ENCODE measurements around the gene ACTN1.

ACTN1 gene

DNA sequence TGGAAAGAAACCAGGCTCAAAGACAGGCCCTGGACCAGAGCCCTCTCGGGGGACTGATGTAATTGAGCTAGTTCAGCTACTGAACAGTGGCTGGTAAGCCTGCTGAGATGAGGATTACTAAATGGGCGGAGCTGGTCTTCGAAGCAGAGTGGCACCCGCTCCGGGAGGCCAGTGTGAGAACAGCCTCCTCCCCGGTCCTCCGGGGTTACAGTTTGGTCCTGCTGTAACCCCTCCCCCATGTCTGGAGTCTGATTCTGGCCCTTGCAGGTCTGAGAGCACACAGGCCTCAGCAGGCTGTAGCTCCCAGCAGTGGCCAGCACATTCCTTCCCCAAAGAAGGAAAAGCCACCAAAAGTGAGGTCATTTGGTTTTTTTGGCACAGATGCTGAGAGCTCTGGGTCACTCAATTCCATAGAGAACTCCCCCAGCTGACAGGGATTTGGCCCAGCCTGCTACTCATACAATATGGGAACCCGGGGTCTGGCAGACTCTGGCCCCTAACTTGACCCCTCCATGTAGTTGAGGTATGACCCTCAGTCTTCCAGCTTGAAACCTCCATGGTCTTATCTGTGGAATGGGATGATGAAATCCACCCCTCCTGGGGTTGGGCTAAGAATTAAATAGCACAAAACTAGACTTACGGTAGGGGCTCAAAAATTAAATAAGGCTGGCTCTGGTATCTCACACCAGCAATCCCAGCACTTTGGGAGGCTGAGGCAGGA lies 39.0 kb downstream of the ACTN1 start:
- Histone ChIP-seq H3K4me1 (peaks cover 60% of the 10 kb centered on the region), H3K27me3 (no peaks in the 10 kb centered on the region), H3K4me3 (ENCODE audit: low read depth, low read length) (no peak overlapping the region), H3K9me3 (no peaks in the 10 kb centered on the region), H3K36me3 (no peaks in the 10 kb centered on the region; the same call in 1 of the 2 replicates)
- TF ChIP-seq, protein P1, sequence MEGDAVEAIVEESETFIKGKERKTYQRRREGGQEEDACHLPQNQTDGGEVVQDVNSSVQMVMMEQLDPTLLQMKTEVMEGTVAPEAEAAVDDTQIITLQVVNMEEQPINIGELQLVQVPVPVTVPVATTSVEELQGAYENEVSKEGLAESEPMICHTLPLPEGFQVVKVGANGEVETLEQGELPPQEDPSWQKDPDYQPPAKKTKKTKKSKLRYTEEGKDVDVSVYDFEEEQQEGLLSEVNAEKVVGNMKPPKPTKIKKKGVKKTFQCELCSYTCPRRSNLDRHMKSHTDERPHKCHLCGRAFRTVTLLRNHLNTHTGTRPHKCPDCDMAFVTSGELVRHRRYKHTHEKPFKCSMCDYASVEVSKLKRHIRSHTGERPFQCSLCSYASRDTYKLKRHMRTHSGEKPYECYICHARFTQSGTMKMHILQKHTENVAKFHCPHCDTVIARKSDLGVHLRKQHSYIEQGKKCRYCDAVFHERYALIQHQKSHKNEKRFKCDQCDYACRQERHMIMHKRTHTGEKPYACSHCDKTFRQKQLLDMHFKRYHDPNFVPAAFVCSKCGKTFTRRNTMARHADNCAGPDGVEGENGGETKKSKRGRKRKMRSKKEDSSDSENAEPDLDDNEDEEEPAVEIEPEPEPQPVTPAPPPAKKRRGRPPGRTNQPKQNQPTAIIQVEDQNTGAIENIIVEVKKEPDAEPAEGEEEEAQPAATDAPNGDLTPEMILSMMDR (IDR thresholded peaks at IDR 0.05; ENCODE audit: low read depth, low read length), result no peak
- peak; percentile 87 for DNase-seq

DNA sequence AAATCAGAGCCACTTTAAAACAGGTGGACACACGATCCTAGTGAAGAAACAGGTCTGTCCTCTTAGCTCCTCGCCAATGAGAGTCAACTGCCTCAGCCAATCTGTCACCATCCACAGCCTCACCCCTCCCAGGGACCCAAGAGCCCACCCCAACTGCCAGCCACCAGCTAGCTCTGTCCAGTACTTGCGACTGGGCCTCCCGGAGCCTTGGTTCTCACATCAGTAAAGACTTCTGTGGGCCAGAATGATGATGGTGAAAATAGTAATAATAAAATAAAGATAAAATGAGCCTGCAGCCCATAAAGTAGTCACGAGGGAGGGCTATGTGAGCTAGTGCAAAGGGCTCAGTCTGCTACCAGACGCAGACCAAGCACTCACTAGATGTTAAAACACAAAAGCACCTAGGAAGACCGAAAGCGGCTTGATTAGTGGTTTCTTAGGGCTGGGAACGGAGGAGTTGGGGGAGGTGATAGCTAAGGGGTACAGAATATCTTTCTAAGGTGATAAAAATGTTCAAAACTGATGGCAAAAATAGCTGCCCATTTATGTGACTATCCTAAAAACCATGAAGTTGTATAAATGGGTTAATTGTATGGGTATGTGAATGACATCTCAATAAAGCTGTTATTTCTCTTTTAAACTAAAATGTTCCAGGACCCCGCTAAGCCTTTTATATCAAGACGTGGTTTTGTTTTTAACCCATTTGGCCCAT lies 39.8 kb downstream of the ACTN1 start:
- no peaks in the 10 kb centered on the region; the same call in 1 of the 2 replicates for H3K36me3 ChIP-seq
- H3K4me3 ChIP-seq (ENCODE audit: low read depth, low read length), result peak overlapping the region; percentile 12; the same call in 1 of the 2 replicates
- no peaks in the 10 kb centered on the region for H3K9me3 ChIP-seq
- no peaks in the 10 kb centered on the region for H3K27me3 ChIP-seq
- DNase-seq, result no peak
- peaks cover 55% of the 10 kb centered on the region for H3K4me1 ChIP-seq
- TF ChIP-seq, protein P1 (IDR thresholded peaks at IDR 0.05; ENCODE audit: low read depth, low read length), result no peak

DNA sequence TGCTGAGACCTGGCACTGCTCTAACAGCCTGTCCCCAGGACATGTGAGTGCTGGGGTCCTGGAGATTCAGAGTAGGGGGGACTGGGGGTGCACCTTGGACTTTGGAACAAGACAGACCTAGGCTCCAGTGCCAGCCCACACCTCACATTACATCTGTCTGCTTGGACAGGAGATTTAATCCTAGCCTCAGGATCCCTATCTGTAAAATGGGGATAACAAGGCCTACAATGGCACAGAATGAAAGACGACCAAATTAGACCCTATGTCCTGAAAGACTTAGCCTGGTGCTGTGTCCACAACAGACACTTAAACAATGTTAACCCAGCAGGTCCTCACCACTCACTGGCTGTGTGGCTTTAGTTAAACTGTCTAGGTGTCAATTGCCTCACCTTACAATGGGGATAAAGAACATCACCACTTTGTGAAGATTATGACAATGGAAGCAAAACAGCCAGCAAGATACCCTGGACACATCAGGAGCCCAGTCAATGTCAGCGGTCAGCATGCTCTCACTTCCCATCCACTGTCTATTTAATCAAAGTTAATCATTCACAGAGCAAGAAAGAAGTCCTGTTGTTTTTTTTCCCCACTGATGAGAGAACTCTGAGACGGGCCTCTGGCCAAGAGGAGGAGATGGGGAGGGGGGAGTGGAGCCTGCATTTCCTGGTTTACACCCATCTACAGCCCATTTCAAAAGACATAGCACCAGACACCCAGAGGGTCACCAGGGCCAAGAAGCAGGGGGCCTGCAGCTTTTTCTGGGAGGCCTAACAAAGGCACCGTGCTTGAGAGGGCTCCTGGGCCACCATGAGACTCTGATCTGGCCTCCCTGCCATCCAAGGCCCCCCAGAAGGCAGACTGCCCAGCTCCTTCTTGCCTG lies 40.6 kb downstream of the ACTN1 start:
- Histone ChIP-seq H3K9me3 (no peaks in the 10 kb centered on the region), H3K4me3 (ENCODE audit: low read depth, low read length) (no peak overlapping the region), H3K36me3 (no peaks in the 10 kb centered on the region; the same call in 1 of the 2 replicates), H3K4me1 (peaks cover 47% of the 10 kb centered on the region), H3K27me3 (no peaks in the 10 kb centered on the region)
- peak; percentile 63 for DNase-seq
- TF ChIP-seq, protein P1 (IDR thresholded peaks at IDR 0.05; ENCODE audit: low read depth, low read length), result no peak

DNA sequence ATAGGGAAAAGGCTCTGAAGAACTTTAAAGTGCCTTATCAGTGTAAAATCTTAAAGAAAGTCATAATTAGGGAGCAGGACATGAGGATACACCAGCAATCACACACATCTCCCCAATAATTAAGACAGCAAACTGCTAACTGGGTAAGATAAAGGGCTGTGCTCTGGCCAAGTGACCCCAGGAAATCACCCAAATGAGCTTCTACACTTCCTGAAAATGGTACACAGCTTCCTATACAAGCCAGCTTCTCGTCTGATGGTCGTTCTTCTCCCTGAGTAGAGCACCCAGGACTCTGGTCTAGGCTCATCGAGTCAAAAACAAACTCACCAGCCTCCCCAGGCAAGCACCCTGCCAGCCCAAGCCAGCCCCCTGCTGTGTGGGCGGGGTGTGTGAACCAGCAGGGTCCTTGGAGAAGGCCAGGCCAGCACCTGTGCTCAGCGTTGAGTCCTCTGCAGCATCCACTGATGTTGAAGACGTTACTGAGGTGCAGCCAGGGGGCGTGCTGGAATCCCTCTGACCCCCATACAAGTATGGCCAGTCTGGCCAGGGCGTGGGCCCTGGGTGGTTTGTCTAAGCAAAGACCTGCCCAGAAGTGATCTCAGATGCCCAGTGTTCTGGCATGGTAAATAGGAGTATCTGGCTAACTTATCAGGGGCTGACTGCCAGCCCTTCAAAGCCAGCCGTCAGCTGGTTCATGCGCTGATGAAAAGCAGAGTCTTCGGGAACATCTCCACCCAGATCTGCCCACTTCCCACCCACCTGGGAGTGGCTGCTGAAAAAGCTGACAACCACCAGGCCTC lies 41.4 kb downstream of the ACTN1 start:
- TF ChIP-seq, protein P1 (IDR thresholded peaks at IDR 0.05; ENCODE audit: low read depth, low read length), result peak; percentile 72
- Histone ChIP-seq H3K36me3 (no peaks in the 10 kb centered on the region), H3K4me1 (peaks cover 41% of the 10 kb centered on the region), H3K4me3 (ENCODE audit: low read depth, low read length) (no peak overlapping the region), H3K9me3 (no peaks in the 10 kb centered on the region), H3K27me3 (no peaks in the 10 kb centered on the region)
- peak; percentile 91 for DNase-seq

- no peak for DNase-seq
- Histone ChIP-seq H3K4me1 (peaks cover 38% of the 10 kb centered on the region), H3K36me3 (no peaks in the 10 kb centered on the region), H3K27me3 (no peaks in the 10 kb centered on the region), H3K4me3 (ENCODE audit: low read depth, low read length) (no peak overlapping the region), H3K9me3 (no peaks in the 10 kb centered on the region)
- TF ChIP-seq, protein P1 (IDR thresholded peaks at IDR 0.05; ENCODE audit: low read depth, low read length), result no peak
Measured at GRCh38 chr14:68936980-68937379, 42.1 kb downstream of the ACTN1 start.

Data from BE2C (cell line).